Measurements from ENCODE around the gene ARL15. TPM values are rescaled to one million over a fixed set of nuclear protein-coding genes. Genes with fewer than 3 reads are reported as not detected.

Gene ARL15
- total RNA-seq, 1 experiment from 2014 or later: 0.50 TPM

- no peak for DNase-seq
- no peak overlapping the region for H3K4me3 ChIP-seq
- ChIA-PET CTCF (no interaction called here), POLR2A (ENCODE audit: unreplicated experiment) (no interaction called here)
- no peak overlapping the region for H3K27ac ChIP-seq
- no peak for TF ChIP-seq CTCF (conservative IDR thresholded peaks at IDR 0.05)
- TF ChIP-seq EZH2 (IDR thresholded peaks at IDR 0.05; ENCODE audit: low read depth): no peak
- no peaks in the 10 kb centered on the region for H3K36me3 ChIP-seq (ENCODE audit: low read depth)
- H3K27me3 ChIP-seq (ENCODE audit: insufficient read depth, low read depth): no peaks in the 10 kb centered on the region
- no peak overlapping the region for H2AFZ ChIP-seq
- no TSS peak for BruUV-seq (replicated peaks)
- no peaks in the 10 kb centered on the region for H3F3A ChIP-seq (ENCODE audit: insufficient read depth, low read depth)
- no peaks in the 10 kb centered on the region for H3K4me1 ChIP-seq (replicated peaks; ENCODE audit: insufficient read depth)
- no peaks in the 10 kb centered on the region for H3K9me2 ChIP-seq (ENCODE audit: insufficient read depth)
- no peaks in the 10 kb centered on the region for H3K9me3 ChIP-seq (ENCODE audit: insufficient read depth, low read depth)
- H3K4me2 ChIP-seq: no peak overlapping the region
- no peaks in the 10 kb centered on the region for H3K79me2 ChIP-seq (ENCODE audit: low read depth)
- intact Hi-C loops (cut with micrococcal nuclease; ENCODE audit: unreplicated experiment): no loop called here
- H4K20me1 ChIP-seq (ENCODE audit: insufficient read depth): no peaks in the 10 kb centered on the region
Measured at GRCh38 chr5:54086191-54086590, 224.2 kb downstream of the ARL15 start.

- no peaks in the 10 kb centered on the region for H3K9me3 ChIP-seq (ENCODE audit: insufficient read depth, low read depth)
- no peaks in the 10 kb centered on the region for H3K9me2 ChIP-seq (ENCODE audit: insufficient read depth)
- BruUV-seq (replicated peaks): no TSS peak
- intact Hi-C loops (cut with micrococcal nuclease; ENCODE audit: unreplicated experiment): no loop called here
- H3K4me3 ChIP-seq: no peak overlapping the region
- H3K36me3 ChIP-seq (ENCODE audit: low read depth): no peaks in the 10 kb centered on the region
- no peak overlapping the region for H3K4me2 ChIP-seq
- no peaks in the 10 kb centered on the region for H3K27me3 ChIP-seq (ENCODE audit: insufficient read depth, low read depth)
- TF ChIP-seq CTCF (conservative IDR thresholded peaks at IDR 0.05) (no peak), EZH2 (IDR thresholded peaks at IDR 0.05; ENCODE audit: low read depth) (no peak)
- H3K4me1 ChIP-seq (replicated peaks; ENCODE audit: insufficient read depth): no peaks in the 10 kb centered on the region
- POLR2A ChIA-PET (ENCODE audit: unreplicated experiment): no interaction called here
- CTCF ChIA-PET: no interaction called here
- no peak overlapping the region for H2AFZ ChIP-seq
- no peaks in the 10 kb centered on the region for H4K20me1 ChIP-seq (ENCODE audit: insufficient read depth)
- no peak overlapping the region for H3K27ac ChIP-seq
- no peak for DNase-seq
- H3K79me2 ChIP-seq (ENCODE audit: low read depth): no peaks in the 10 kb centered on the region
- H3F3A ChIP-seq (ENCODE audit: insufficient read depth, low read depth): no peaks in the 10 kb centered on the region
Measured at GRCh38 chr5:54084696-54085095, 225.7 kb downstream of the ARL15 start.

- no peaks in the 10 kb centered on the region for H3K79me2 ChIP-seq (ENCODE audit: low read depth)
- POLR2A ChIA-PET (ENCODE audit: unreplicated experiment): no interaction called here
- no peaks in the 10 kb centered on the region for H3K9me2 ChIP-seq (ENCODE audit: insufficient read depth)
- no peak for DNase-seq
- no peaks in the 10 kb centered on the region for H3K9me3 ChIP-seq (ENCODE audit: insufficient read depth, low read depth)
- H4K20me1 ChIP-seq (ENCODE audit: insufficient read depth): no peaks in the 10 kb centered on the region
- no peaks in the 10 kb centered on the region for H3K27me3 ChIP-seq (ENCODE audit: insufficient read depth, low read depth)
- no peak overlapping the region for H3K4me3 ChIP-seq
- CTCF ChIA-PET: no interaction called here
- TF ChIP-seq CTCF (conservative IDR thresholded peaks at IDR 0.05): no peak
- TF ChIP-seq EZH2 (IDR thresholded peaks at IDR 0.05; ENCODE audit: low read depth): no peak
- H3K27ac ChIP-seq: no peak overlapping the region
- no TSS peak for BruUV-seq (replicated peaks)
- H3F3A ChIP-seq (ENCODE audit: insufficient read depth, low read depth): no peaks in the 10 kb centered on the region
- H2AFZ ChIP-seq: no peak overlapping the region
- intact Hi-C loops (cut with micrococcal nuclease; ENCODE audit: unreplicated experiment): no loop called here
- H3K4me2 ChIP-seq: no peak overlapping the region
- H3K36me3 ChIP-seq (ENCODE audit: low read depth): no peaks in the 10 kb centered on the region
- H3K4me1 ChIP-seq (replicated peaks; ENCODE audit: insufficient read depth): no peaks in the 10 kb centered on the region
Measured at GRCh38 chr5:54083851-54084250, 226.5 kb downstream of the ARL15 start.
